DOHH2 (cell line): ENCODE results near the gene BTF3L4.

Experiments
- CTCF ChIP-seq: fragments of 200-600 bp; sonication (generic); IDR thresholded peaks from one replicate; pipeline ENCODE4 v1.5.1; 2014; ENCODE audit warnings: antibody characterized with exemption, mild to moderate bottlenecking, low read depth, low read length; ENCODE audit not compliant: poor library complexity, severe bottlenecking
- EZH2phosphoT487 ChIP-seq: fragments of 200-600 bp; sonication (generic); IDR thresholded peaks from 2 replicates; pipeline ENCODE4 v1.6.1; 2017; ENCODE audit warnings: borderline replicate concordance, mild to moderate bottlenecking, antibody characterized with exemption, low read length, moderate library complexity, mixed read lengths

- no peak for TF ChIP-seq CTCF
- no peak for TF ChIP-seq EZH2phosphoT487
These were observed 16.2 kb downstream of the BTF3L4 start for GRCh38 chr1:52072291-52072690.
